NCI-H748 treated with DMSO at 0.1 percent for 48 hours (cell line): ENCODE results near the gene PDZD7.
A peak's percentile ranks its signal among the peaks of the same experiment; 100 is the strongest.

Experiments used
- DNase-seq: peaks from one replicate; lab custom pipeline; 2025; lab: John Stamatoyannopoulos, UW

PDZD7 gene

GRCh38 chr10:101031128-101031795, at the start of gene PDZD7, which contains the start of gene SFXN3:
PDZD7 (minus strand) TSS chr10:101031129; CDS start chr10:101030219, 910 bp downstream.
SFXN3 (plus strand) TSS chr10:101031234; CDS start chr10:101034695, 3,461 bp downstream.
- peak; percentile 56 for DNase-seq

GRCh38 chr10:101079874-101080273, 48.9 kb upstream of the PDZD7 start:
- no peak for DNase-seq

- DNase-seq: no peak
These were observed 45.7 kb upstream of the PDZD7 start for GRCh38 chr10:101076630-101077029.

GRCh38 chr10:101075775-101076174, 44.8 kb upstream of the PDZD7 start:
- DNase-seq: no peak

DNA sequence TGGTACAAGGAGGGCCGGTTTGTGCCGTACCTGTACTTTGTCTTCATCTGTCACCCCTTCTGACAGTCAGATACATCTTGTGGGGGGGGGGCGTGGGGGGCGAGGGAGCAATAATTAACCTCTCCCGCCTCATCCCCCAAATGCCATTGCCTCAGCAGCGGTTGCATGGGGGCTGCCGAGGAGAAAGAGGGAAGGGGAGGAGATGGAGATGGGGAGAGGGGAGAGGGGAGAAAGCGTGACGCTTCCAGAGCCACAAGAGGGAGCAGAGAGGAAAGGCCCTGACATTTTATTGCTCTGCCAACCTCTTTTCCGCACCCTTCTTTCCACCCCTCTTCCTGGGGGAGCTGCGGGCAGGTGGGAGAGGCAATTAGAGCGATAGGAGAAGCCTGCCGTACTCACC, 42.7 kb upstream of the PDZD7 start:
- DNase-seq: no peak

GRCh38 chr10:101072923-101073322, 42.0 kb upstream of the PDZD7 start:
- DNase-seq: no peak

DNA sequence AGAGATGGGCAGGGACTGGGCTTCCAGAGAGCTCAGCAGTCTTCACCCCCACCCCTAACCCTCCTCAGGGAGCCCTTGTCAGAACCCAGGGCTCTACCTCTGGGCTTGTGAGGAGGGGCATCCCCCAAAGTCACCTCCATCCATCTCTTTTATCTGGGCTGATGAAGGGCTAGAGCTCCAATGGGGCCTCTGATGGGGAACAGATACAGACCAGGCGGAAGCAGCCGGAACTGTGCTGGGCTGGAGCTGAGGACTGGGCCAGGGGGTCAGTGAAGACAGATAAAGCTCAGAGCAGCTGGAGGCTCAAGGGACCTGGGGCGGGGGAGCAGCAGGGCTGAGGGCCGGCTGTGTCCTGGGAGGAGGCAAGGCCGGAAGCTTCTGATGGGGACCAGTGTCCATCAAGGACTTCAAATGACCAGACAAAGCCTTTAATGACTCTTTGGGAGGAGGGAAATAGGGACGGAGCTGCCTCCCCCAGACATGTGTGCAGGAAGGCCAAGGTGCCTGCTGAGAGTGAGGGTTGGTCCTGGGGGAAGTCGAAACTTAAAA, 41.0 kb upstream of the PDZD7 start:
- no peak for DNase-seq

GRCh38 chr10:101071267-101071884, 40.4 kb upstream of the PDZD7 start:
- no peak for DNase-seq

- no peak for DNase-seq
These were observed 39.2 kb upstream of the PDZD7 start for GRCh38 chr10:101070098-101070497.

DNA sequence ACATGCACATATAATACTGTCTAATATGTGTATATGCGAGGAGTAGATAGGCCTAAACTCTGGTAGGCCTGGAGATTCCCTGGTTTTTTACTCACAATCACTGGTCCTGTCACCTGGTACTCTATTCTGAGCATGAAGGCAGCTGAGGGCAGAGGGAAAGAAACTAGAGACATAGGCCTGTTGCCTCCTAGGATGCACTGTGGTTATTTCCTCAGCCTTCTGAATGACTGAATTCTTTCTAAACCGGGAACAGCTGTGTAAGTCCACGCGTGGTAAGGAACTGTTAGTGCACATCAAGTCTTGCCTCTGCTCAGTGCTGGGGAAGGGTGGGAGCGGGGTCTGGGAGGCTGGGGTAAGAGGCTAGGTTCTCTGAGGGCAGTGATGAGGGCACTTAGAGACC, 38.5 kb upstream of the PDZD7 start:
- no peak for DNase-seq

- DNase-seq: peak; percentile 66
These were observed 36.6 kb upstream of the PDZD7 start for GRCh38 chr10:101067356-101068083.

DNA sequence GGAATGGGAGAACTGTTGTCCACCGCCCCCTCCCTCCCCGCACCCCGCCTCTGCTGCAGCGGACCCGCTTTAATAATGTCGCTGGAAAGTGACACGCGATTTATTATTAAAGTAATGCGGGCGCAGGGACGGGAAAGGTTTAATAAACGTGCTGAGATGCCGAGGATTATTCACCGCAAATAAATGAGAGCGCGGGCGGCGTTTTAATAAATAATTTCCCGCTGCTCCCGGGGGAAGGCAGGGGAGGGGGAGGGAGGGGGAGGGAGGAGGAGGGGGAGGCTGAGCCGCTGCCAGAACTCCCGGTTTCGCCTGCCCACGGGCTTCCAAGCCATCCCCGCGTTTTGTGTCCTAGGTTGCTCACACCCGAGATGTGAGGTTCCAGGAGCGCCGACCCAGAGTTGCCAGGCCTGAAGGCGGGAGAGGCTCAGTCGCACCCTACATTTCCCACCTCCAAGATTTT, 36.0 kb upstream of the PDZD7 start:
- peak; percentile 38 for DNase-seq

GRCh38 chr10:101066146-101066895, 35.4 kb upstream of the PDZD7 start:
- no peak for DNase-seq

DNA sequence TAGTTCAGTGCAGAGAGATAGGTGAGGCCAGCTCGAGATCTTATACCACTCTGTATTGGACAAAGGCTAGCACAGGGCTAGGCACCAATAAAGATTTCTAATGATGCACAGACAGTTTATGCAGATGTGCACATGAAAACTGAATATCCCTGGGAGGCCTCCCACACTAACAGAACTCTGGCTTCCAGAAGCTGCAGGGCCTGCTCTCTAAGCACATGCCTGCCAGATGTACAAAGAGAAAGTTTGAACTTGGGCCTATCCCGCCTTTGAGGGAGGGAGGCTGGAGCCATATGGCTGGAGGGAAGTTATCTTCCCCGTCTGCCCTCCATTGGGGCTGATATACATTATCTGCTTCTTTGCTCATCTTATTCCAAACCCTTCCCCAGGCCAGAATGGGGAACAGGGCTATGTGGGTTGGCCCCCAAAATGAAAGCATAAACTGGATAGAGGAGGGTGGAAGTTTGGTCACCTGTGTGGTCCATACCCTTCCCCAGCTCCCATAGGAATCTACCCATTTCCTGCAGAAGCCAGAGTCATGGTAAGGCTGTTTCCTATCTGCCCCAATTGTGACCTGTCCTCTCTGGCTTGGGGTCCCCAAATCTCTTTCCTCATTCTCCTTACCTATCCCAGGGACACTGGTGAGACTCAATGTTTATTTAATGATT, 34.7 kb upstream of the PDZD7 start:
- DNase-seq: no peak

GRCh38 chr10:101064415-101065030, 33.6 kb upstream of the PDZD7 start:
- DNase-seq: no peak

GRCh38 chr10:101063548-101064414, 32.9 kb upstream of the PDZD7 start:
- no peak for DNase-seq

GRCh38 chr10:101063050-101063525, 32.2 kb upstream of the PDZD7 start:
- no peak for DNase-seq

DNA sequence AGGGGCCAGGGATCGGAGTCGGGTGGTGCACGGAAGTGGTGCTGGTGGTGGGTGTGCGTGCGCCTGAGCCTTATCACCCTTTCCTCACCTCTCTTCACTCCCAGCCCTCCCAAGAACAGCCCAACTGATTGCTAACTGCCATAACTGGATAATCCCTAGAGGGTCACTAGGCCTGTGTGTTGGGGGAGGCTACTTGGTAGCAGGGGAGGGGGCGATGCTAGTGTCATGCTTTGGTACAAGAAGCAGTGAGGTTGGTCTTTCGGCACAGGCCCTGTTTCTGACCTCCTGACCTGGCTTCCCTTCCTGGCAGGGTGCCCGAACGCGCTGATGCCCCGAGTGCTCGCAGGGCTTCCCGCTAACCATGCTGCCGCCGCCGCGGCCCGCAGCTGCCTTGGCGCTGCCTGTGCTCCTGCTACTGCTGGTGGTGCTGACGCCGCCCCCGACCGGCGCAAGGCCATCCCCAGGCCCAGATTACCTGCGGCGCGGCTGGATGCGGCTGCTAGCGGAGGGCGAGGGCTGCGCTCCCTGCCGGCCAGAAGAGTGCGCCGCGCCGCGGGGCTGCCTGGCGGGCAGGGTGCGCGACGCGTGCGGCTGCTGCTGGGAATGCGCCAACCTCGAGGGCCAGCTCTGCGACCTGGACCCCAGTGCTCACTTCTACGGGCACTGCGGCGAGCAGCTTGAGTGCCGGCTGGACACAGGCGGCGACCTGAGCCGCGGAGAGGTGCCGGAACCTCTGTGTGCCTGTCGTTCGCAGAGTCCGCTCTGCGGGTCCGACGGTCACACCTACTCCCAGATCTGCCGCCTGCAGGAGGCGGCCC, 31.5 kb upstream of the PDZD7 start:
- DNase-seq: peak; percentile 27
